Naive thymus-derived CD4-positive, alpha-beta T cell (primary cell): ENCODE results near the gene TMEM187. TPM values are rescaled to one million over a fixed set of nuclear protein-coding genes. Genes with fewer than 3 reads are reported as not detected.
"Not testable (repeated sequence)": the region's sequence is repeated elsewhere in the genome, so short reads cannot be mapped to it uniquely, and the experiment has no call there.

Source experiments
- ATAC-seq: fragments of 150-1000 bp; cut with Tn5 transposase; 2 replicates; pipeline ENCODE4 v1.10.0; 2021; ENCODE audit warnings: mild to moderate bottlenecking, moderate library complexity
- CTCF ChIA-PET: fragments of 350-600 bp; sonication (Branson Sonifier 250); formaldehyde crosslinking; loops from one replicate; lab custom pipeline; 2021; ENCODE audit warnings: antibody characterized with exemption; lab: Charles Lee
- POLR2A ChIA-PET: fragments of 350-600 bp; sonication (Branson Sonifier 250); formaldehyde crosslinking; loops from one replicate; lab custom pipeline; 2021; ENCODE audit warnings: antibody characterized with exemption, inconsistent platforms; lab: Charles Lee
- DNase-seq, 9 donors: peaks; one replicate each; pipeline versions ENCODE4 v3.0.0 to v3.0.0-alpha.2; 2020 to 2022; ENCODE audit warnings: mixed read lengths in 1 of 9
- H3K27ac ChIP-seq: one replicate; pipeline ENCODE4 v1.7.0; 2013; ENCODE audit warnings: mild to moderate bottlenecking, low read depth, low read length, moderate library complexity
- H3K27me3 ChIP-seq, 2 donors: one replicate each; pipeline ENCODE4 v1.7.0; 2013; ENCODE audit warnings: low read length in 2 of 2, mild to moderate bottlenecking in 2 of 2, moderate library complexity in 2 of 2; ENCODE audit not compliant: control insufficient read depth in 2 of 2, insufficient read depth in 2 of 2
- H3K36me3 ChIP-seq, 3 experiments: 1 replicate in 2 of 3; 2 replicates in 1 of 3; pipeline ENCODE4 v1.7.0; 2013; ENCODE audit warnings: low read length in 3 of 3, mild to moderate bottlenecking in 3 of 3, moderate library complexity in 1 of 3; ENCODE audit not compliant: insufficient read depth in 3 of 3, control insufficient read depth in 2 of 3
- H3K4me1 ChIP-seq, 2 donors: one replicate each; pipeline ENCODE4 v1.7.0; 2013; ENCODE audit warnings: low read length in 2 of 2, mild to moderate bottlenecking in 2 of 2, moderate library complexity in 1 of 2; ENCODE audit not compliant: control insufficient read depth in 2 of 2, insufficient read depth in 2 of 2
- H3K4me3 ChIP-seq: 2 replicates; pipeline ENCODE4 v1.7.0; 2013; ENCODE audit warnings: mild to moderate bottlenecking, low read length
- H3K9me3 ChIP-seq, 3 experiments: 1 replicate in 2 of 3; 2 replicates in 1 of 3; pipeline ENCODE4 v1.7.0; 2013; ENCODE audit warnings: low read length in 3 of 3; ENCODE audit not compliant: control insufficient read depth in 2 of 3
- H3K27ac Mint-ChIP-seq, 9 donors: one replicate each; pipeline ENCODE4 v1.8.0; 2020 to 2022; ENCODE audit warnings: mixed read lengths in 9 of 9, mild to moderate bottlenecking in 8 of 9, moderate library complexity in 5 of 9, inconsistent platforms in 2 of 9
- H3K27me3 Mint-ChIP-seq, 5 donors: one replicate each; pipeline ENCODE4 v1.8.0; 2021 to 2022; ENCODE audit warnings: mixed read lengths in 5 of 5, mild to moderate bottlenecking in 1 of 5
- H3K36me3 Mint-ChIP-seq, 5 donors: one replicate each; pipeline ENCODE4 v1.8.0; 2020 to 2022; ENCODE audit warnings: mixed read lengths in 5 of 5, mild to moderate bottlenecking in 3 of 5, inconsistent platforms in 1 of 5
- H3K4me1 Mint-ChIP-seq, 7 donors: one replicate each; pipeline ENCODE4 v1.8.0; 2020 to 2022; ENCODE audit warnings: mixed read lengths in 7 of 7, mild to moderate bottlenecking in 3 of 7, inconsistent platforms in 1 of 7
- H3K4me3 Mint-ChIP-seq, 10 donors: one replicate each; pipeline ENCODE4 v1.8.0; 2020 to 2022; ENCODE audit warnings: mild to moderate bottlenecking in 10 of 10, mixed read lengths in 10 of 10, moderate library complexity in 6 of 10, inconsistent platforms in 2 of 10
- H3K9me3 Mint-ChIP-seq, 11 donors: one replicate each; pipeline ENCODE4 v1.8.0; 2020 to 2022; ENCODE audit warnings: mixed read lengths in 11 of 11, mild to moderate bottlenecking in 4 of 11, inconsistent platforms in 1 of 11, moderate library complexity in 1 of 11
- intact Hi-C, 2 donors: fragments of 100-400 bp; cut with micrococcal nuclease; formaldehyde crosslinking; loops; one replicate each; pipeline ENCODE4 v1.15.1; 2023
- polyA plus RNA-seq, 2 donors: library from polyadenylated mRNA; unstranded; fragments of 300-500 nt; fragmentation: Illumina TruSeq; gene quantifications; one replicate each; pipeline ENCODE4 v1.2.3, GENCODE V29; 2021
- total RNA-seq, 6 experiments: library from RNA in 5 of 6; stranded (reverse) in 5 of 6; gene quantifications; 1 replicate in 5 of 6; 2 replicates in 1 of 6; pipeline ENCODE4 v1.2.3 and lab custom pipeline; 2021 to 2026

TMEM187 gene
- total and polyA plus RNA-seq, 7 experiments from 2014 or later, result 1.4 to 22.7 (median 10.0) TPM

DNA sequence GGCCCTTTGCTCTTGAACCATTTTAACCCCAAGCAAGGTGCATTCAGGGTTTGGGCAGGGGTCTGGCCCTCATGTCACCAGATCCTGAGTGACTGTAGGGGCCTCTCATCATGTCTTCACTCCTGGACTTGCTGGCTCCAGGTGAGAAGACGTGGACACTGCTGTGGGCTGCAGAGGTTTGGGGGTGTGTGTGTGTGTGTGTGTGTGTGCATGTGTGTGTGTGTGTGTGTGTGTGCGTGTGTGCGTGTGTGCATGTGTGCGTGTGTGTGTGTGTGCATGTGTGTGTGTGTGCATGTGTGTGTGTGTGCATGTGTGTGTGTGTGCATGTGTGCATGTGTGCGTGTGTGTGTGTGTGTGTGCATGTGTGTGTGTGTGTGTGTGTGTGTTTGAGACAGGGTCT, 21.8 kb downstream of the TMEM187 start:
- Mint-ChIP-seq H3K4me1 (peaks cover 6 to 17% (median 15%) of the 10 kb centered on the region in 7 donors), H3K4me3 (peak overlapping the region in 1 of 10 donors; percentile 37)
- H3K27ac ChIP-seq, H3K36me3 Mint-ChIP-seq, H3K9me3 Mint-ChIP-seq, H3K36me3 ChIP-seq, DNase-seq, CTCF ChIA-PET, ATAC-seq, H3K4me3 ChIP-seq, POLR2A ChIA-PET, H3K27me3 ChIP-seq, intact Hi-C loops, H3K27me3 Mint-ChIP-seq, H3K9me3 ChIP-seq, H3K27ac Mint-ChIP-seq: not testable (repeated sequence)
- H3K4me1 ChIP-seq, result peaks cover 0 to 11% of the 10 kb centered on the region in 2 donors

DNA sequence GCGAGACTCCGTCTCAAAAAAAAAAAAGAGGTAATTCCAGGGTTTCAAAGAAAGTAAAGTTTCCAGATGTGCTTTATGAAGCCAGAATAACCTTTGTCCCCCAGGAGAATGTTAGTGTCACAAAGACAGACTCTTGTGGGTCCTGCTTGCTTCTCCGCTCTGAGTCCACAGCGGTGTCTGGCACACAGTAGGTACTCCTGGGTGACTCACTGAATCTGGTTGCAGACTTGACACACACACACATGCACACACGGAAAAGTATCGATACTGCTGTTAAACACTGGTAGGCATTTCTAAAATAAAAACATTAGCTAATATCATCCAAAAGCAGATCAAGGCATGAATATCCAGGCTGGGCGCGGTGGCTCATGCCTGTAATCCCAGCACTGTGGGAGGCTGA, 22.9 kb downstream of the TMEM187 start:
- Histone ChIP-seq H3K4me3 (no peak overlapping the region), H3K4me1 (peaks cover 0 to under 1% of the 10 kb centered on the region in 2 donors), H3K36me3 (no peaks in the 10 kb centered on the region), H3K27ac (no peak overlapping the region), H3K9me3 (no peaks in the 10 kb centered on the region), H3K27me3 (no peaks in the 10 kb centered on the region)
- Mint-ChIP-seq H3K9me3 (peaks cover 0 to 3% (median 0%) of the 10 kb centered on the region in 11 donors), H3K27ac (no peak overlapping the region), H3K4me1 (peaks cover 0 to 10% (median 6%) of the 10 kb centered on the region in 7 donors), H3K36me3 (no peaks in the 10 kb centered on the region), H3K4me3 (no peak overlapping the region), H3K27me3 (no peaks in the 10 kb centered on the region)
- CTCF ChIA-PET, result no interaction called here
- intact Hi-C loops, result no loop called here
- POLR2A ChIA-PET, result interaction anchor here (1.2 to 1.4 kb wide), 2 partner anchors 12 to 18 kb away, joined by 4 read pairs; no protein-coding TSS in a partner anchor
- ATAC-seq (no peak), DNase-seq (no peak)

DNA sequence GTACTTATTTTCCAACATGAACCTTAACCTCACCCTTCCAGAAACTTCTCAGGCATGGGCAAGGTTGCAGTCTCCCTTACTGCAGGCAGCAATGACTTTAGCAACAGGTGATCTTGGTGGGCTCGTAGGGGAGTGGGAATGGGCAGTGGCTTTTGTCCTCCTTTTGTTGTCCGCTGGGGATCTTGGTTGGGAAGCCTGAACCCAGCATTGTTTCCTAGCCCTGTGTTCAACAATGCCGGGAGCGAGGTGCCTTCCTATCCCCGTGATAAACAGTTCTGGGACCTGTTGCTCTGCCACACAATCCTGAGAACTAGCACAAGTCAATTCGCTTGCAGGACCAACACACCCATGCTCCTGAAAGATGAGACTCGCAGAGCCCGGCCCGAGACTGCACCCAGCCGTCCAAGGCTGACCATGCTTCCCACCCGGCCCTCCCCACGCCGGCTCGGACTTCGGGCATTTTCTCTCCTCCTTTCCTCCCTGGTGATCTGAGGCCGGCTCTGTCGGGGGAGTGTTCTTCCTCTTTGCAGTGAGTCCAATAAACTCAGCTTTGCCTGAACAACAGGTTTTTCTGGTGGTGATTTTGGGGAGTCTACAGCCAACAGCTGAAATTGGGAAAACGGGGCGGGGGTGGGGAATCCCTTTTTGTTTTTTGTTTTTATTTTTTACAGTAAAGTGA, 26.9 kb downstream of the TMEM187 start:
- Mint-ChIP-seq H3K4me1 (peaks cover 0 to 20% (median 15%) of the 10 kb centered on the region in 7 donors), H3K4me3 (no peak overlapping the region), H3K27me3 (no peaks in the 10 kb centered on the region), H3K36me3 (peaks cover 0 to 4% (median 0%) of the 10 kb centered on the region in 5 donors), H3K27ac (no peak overlapping the region), H3K9me3 (peaks cover 0 to 2% (median 0%) of the 10 kb centered on the region in 11 donors)
- intact Hi-C loops, result no loop called here
- ChIA-PET CTCF (no interaction called here), POLR2A (no interaction called here)
- H3K27me3 ChIP-seq, result no peaks in the 10 kb centered on the region
- DNase-seq, result no peak
- H3K36me3 ChIP-seq, result no peaks in the 10 kb centered on the region
- no peak overlapping the region for H3K27ac ChIP-seq
- no peak for ATAC-seq
- no peaks in the 10 kb centered on the region for H3K9me3 ChIP-seq
- no peak overlapping the region for H3K4me3 ChIP-seq
- peaks cover 0 to 4% of the 10 kb centered on the region in 2 donors for H3K4me1 ChIP-seq

DNA sequence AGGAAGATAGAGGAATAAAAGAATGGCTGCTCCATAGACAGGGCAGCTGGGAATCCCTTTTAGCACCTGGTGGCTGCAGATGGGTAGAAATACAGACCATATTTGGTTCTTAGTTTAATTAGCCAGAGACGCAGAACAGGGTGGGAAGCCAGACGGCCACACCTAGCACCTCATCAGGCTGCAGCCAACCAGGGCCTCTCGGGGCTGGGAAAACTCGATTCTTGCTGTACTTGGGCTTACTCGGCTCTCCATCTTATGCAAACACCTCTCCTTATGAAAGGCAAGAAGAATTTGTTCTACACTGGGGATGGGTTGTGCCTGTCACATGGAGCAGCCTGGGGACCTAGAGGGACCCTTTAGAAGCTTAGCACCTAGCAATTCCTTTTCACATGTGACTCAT, 27.5 kb downstream of the TMEM187 start:
- peaks cover 0 to 2% (median 0%) of the 10 kb centered on the region in 11 donors for H3K9me3 Mint-ChIP-seq
- Histone ChIP-seq H3K4me1 (peaks cover 0 to 4% of the 10 kb centered on the region in 2 donors), H3K27ac (no peak overlapping the region), H3K9me3 (no peaks in the 10 kb centered on the region), H3K4me3 (no peak overlapping the region), H3K36me3 (no peaks in the 10 kb centered on the region), H3K27me3 (no peaks in the 10 kb centered on the region)
- H3K4me1 Mint-ChIP-seq, result peaks cover 0 to 20% (median 15%) of the 10 kb centered on the region in 7 donors
- intact Hi-C loops, result no loop called here
- no peak overlapping the region for H3K27ac Mint-ChIP-seq
- peaks cover 0 to 4% (median 0%) of the 10 kb centered on the region in 5 donors for H3K36me3 Mint-ChIP-seq
- ChIA-PET POLR2A (interaction anchor here (2.6 kb wide), 1 partner anchor 19 kb away, joined by 6 read pairs; no protein-coding TSS in a partner anchor), CTCF (no interaction called here)
- H3K4me3 Mint-ChIP-seq, result no peak overlapping the region
- DNase-seq, result no peak
- H3K27me3 Mint-ChIP-seq, result no peaks in the 10 kb centered on the region
- ATAC-seq, result no peak

DNA sequence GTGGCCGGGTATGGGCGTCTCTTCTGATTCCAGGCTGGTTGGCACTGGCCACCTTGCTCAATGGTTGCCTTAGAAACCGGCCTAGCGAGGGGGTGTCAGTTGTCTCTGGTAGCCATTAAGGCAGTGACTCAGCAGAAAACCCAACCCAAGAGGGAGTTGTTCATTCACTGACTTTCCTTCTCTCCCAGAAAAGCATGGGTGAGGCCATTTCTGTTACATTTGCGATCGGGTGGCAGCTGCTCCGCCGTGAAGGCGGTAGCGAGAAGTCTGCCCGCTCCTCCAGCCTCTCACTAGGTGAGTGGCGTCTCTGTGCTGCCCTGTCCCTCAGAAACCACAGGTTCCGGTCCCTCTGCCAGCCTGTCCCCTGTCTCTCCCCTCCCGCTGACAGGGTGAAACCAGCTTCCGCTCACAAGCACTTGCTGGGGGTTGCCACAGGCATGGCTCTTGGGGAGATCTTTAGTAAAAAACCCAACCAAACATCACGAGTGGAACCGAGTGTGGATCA, 29.7 kb downstream of the TMEM187 start:
- Histone ChIP-seq H3K27me3 (no peaks in the 10 kb centered on the region), H3K4me1 (peaks cover 0 to 4% of the 10 kb centered on the region in 2 donors), H3K27ac (no peak overlapping the region), H3K36me3 (no peaks in the 10 kb centered on the region), H3K4me3 (peak overlapping the region; percentile 51), H3K9me3 (no peaks in the 10 kb centered on the region)
- H3K36me3 Mint-ChIP-seq, result peaks cover 0 to 9% (median 0%) of the 10 kb centered on the region in 5 donors
- POLR2A ChIA-PET, result interaction anchor here (0.6 to 2.6 kb wide), 7 partner anchors 12 to 545 kb away, joined by 3 to 6 read pairs (median 3); partner anchors contain the start of gene HCFC1
- peak overlapping the region in 7 of 9 donors; percentile 36 to 89 (median 57) for H3K27ac Mint-ChIP-seq
- ATAC-seq, result peak; percentile 93
- H3K4me1 Mint-ChIP-seq, result peaks cover 0 to 20% (median 15%) of the 10 kb centered on the region in 7 donors
- H3K27me3 Mint-ChIP-seq, result no peaks in the 10 kb centered on the region
- DNase-seq, result peak in 1 of 9 donors; percentile 23
- CTCF ChIA-PET, result interaction anchor here (0.7 kb wide), 1 partner anchor 10 kb away, joined by 3 read pairs; no protein-coding TSS in a partner anchor
- intact Hi-C loops, result no loop called here
- H3K4me3 Mint-ChIP-seq, result peak overlapping the region; percentile 66 to 82 (median 75)
- H3K9me3 Mint-ChIP-seq, result no peaks in the 10 kb centered on the region

DNA sequence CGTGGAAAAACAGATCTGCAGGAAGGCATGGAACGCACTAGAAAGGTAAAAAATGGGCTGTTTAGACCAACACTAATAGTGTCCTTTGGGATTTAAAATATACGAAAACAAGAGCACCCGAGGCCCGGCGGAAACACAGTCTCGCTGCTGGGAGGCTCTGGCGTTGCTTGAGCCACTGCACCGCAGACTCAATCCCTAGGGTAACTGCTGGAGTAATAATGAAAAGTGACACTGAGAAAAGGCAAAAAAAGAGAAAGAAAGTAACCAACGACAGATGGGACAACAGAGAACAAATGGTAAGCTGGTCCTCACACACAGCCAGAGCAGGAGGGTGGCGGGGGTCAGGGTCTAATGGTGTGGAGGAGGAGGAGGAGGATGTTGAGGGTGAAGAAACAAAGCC, 31.8 kb downstream of the TMEM187 start:
- no peak overlapping the region for H3K4me3 ChIP-seq
- ChIA-PET POLR2A (no interaction called here), CTCF (no interaction called here)
- H3K9me3 ChIP-seq, result no peaks in the 10 kb centered on the region
- intact Hi-C loops, result no loop called here
- no peaks in the 10 kb centered on the region for H3K27me3 ChIP-seq
- no peak overlapping the region for H3K27ac ChIP-seq
- no peaks in the 10 kb centered on the region for H3K36me3 ChIP-seq
- H3K27ac Mint-ChIP-seq, result peak overlapping the region in 2 of 9 donors; percentile 6 to 53
- peaks cover 0 to 13% (median 4%) of the 10 kb centered on the region in 5 donors for H3K36me3 Mint-ChIP-seq
- no peak overlapping the region for H3K4me3 Mint-ChIP-seq
- peaks cover 0 to 20% (median 15%) of the 10 kb centered on the region in 7 donors for H3K4me1 Mint-ChIP-seq
- H3K9me3 Mint-ChIP-seq, result no peaks in the 10 kb centered on the region
- H3K4me1 ChIP-seq, result peaks cover 0 to 4% of the 10 kb centered on the region in 2 donors
- DNase-seq (no peak), ATAC-seq (no peak)
- H3K27me3 Mint-ChIP-seq, result no peaks in the 10 kb centered on the region
